GM12891 (cell line): ENCODE data around the gene PARP4.
"Not testable (repeated sequence)": the region's sequence is repeated elsewhere in the genome, so short reads cannot be mapped to it uniquely, and the experiment has no call there.

ENCODE experiments used
- DNase-seq: peaks from one replicate; pipeline ENCODE4 v3.0.0; 2011; ENCODE audit warnings: low spot score; ENCODE audit not compliant: insufficient read length
- FAIRE-seq: peaks from 2 replicates; lab custom pipeline; 2011; peaks lifted over from hg19 to GRCh38; lab: Jason Lieb, UNC
- PAX5 ChIP-seq: IDR thresholded peaks from 2 replicates; pipeline ENCODE4 v1.6.1; 2011; ENCODE audit warnings: low read length, moderate library complexity, mild to moderate bottlenecking; ENCODE audit not compliant: insufficient read depth, severe bottlenecking
- POLR2A ChIP-seq: IDR thresholded peaks from 2 replicates; pipeline ENCODE4 v1.6.1; 2011; ENCODE audit warnings: low read depth, low read length, control low read depth
- POLR2AphosphoS5 ChIP-seq: IDR thresholded peaks from 2 replicates; pipeline ENCODE4 v1.6.1; 2011; ENCODE audit warnings: low read depth, low read length, control low read depth
- POU2F2 ChIP-seq: IDR thresholded peaks from 2 replicates; pipeline ENCODE4 v1.6.1; 2011; ENCODE audit warnings: low read depth, mild to moderate bottlenecking, control low read depth, low read length, moderate library complexity
- SPI1 ChIP-seq: IDR thresholded peaks from 2 replicates; pipeline ENCODE4 v1.6.1; 2011; ENCODE audit warnings: low read depth, low read length, control low read depth
- TAF1 ChIP-seq: IDR thresholded peaks from 2 replicates; pipeline ENCODE4 v1.6.1; 2011; ENCODE audit warnings: low read depth, low read length, control low read depth

PARP4 gene

GRCh38 chr13:24529478-24529877, 16.9 kb upstream of the PARP4 start:
- no peak for DNase-seq
- FAIRE-seq: no peak
- TF ChIP-seq POU2F2 (no peak), POLR2A (no peak), POLR2AphosphoS5 (no peak), PAX5 (no peak), SPI1 (no peak), TAF1 (no peak)

GRCh38 chr13:24528816-24529398, 16.3 kb upstream of the PARP4 start:
- FAIRE-seq: no peak
- TF ChIP-seq PAX5 (no peak), TAF1 (no peak), SPI1 (no peak), POLR2AphosphoS5 (no peak), POU2F2 (no peak), POLR2A (no peak)
- DNase-seq: no peak

GRCh38 chr13:24527266-24527775, 14.7 kb upstream of the PARP4 start:
- TF ChIP-seq POLR2A (no peak), TAF1 (no peak), PAX5 (no peak), SPI1 (no peak), POU2F2 (no peak), POLR2AphosphoS5 (no peak)
- no peak for FAIRE-seq

GRCh38 chr13:24520733-24521132, 8.2 kb upstream of the PARP4 start:
- FAIRE-seq (peak; percentile 50), DNase-seq (no peak)
- TF ChIP-seq POLR2A: no peak
- TF ChIP-seq POLR2AphosphoS5: no peak
- no peak for TF ChIP-seq POU2F2

More at GRCh38 chr13:24527266-24527775, 14.7 kb upstream of the PARP4 start:
- no peak for DNase-seq

GRCh38 chr13:24516919-24517318, 4.3 kb upstream of the PARP4 start:
- TF ChIP-seq TAF1 (no peak), POU2F2 (no peak), POLR2A (no peak), SPI1 (no peak), POLR2AphosphoS5 (no peak), PAX5 (no peak)
- DNase-seq: no peak
- no peak for FAIRE-seq

GRCh38 chr13:24512908-24513213, 283 bp upstream of the PARP4 start:
- DNase-seq: no peak
- TF ChIP-seq PAX5: no peak
- peak; percentile 33 for TF ChIP-seq POLR2A
- no peak for FAIRE-seq

- no peak for TF ChIP-seq TAF1
- no peak for TF ChIP-seq PAX5
- TF ChIP-seq POU2F2: no peak
- TF ChIP-seq POLR2A: no peak
- no peak for TF ChIP-seq POLR2AphosphoS5
- TF ChIP-seq SPI1: no peak
- DNase-seq (no peak), FAIRE-seq (peak; percentile 9)
Measured at GRCh38 chr13:24511816-24512196, 772 bp downstream of the PARP4 start.

- FAIRE-seq (peak; percentile 92), DNase-seq (peak; percentile 32)
- TF ChIP-seq SPI1: peak; percentile 32; the same call in 1 of the 2 replicates
- TF ChIP-seq PAX5: no peak
- 0 out of 2 replicates have a peak, but pooled peaks have one; percentile 16 for TF ChIP-seq POLR2AphosphoS5
- no peak for TF ChIP-seq POU2F2
Measured at GRCh38 chr13:24511019-24511815, 1.4 kb downstream of the PARP4 start.

GRCh38 chr13:24506698-24507335, 5.8 kb downstream of the PARP4 start:
- FAIRE-seq: no peak

GRCh38 chr13:24506283-24506682, 6.3 kb downstream of the PARP4 start:
- FAIRE-seq, DNase-seq: not testable (repeated sequence)

More at GRCh38 chr13:24506698-24507335, 5.8 kb downstream of the PARP4 start:
- no peak for DNase-seq
- TF ChIP-seq PAX5 (no peak), TAF1 (no peak), POLR2A (no peak), POLR2AphosphoS5 (no peak), SPI1 (no peak), POU2F2 (no peak)
